ENCODE measurements around the gene RNF227. TPM values are rescaled to one million over a fixed set of nuclear protein-coding genes. Genes with fewer than 3 reads are reported as not detected.

The RNF227 gene
- total RNA-seq, 2 experiments from 2014 or later: 4.2 TPM

DNA sequence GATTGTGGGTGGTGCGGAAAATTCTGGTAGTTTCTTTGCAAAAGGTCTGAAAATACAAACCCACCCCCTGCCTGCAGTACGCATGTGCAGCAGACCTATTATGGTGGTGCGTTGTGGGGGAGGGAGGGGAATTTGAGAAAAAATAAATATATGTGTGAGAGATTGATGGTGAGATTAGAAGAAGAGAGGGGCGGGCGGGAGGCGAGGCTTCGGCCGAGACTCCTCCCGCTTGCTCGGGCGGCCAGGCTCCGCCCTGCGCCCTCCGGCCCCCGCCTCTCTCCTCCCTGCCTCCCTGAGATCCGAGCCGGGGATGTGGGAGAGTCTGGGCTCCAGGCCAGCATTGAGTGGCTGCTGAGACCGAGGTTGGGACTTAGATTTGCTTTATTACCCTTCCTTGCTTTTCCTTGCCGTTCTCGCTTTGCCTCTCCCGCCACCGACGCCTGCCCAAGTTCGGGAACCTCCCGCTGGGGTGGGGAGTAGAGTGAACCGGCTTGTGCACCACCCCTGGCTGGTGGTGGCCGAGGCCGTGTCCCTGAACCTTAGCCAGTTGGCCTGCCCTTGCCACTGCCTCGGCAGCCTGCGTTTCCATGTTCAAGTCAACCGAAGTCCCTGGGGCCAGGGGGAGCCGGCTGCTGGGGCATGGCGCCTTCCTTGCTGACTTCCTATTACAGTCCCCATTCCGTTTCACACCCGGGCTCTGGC is 28.5 kb downstream of the RNF227 start:
- Mint-ChIP-seq H3K27ac (no peak overlapping the region), H3K4me3 (no peak overlapping the region), H3K4me1 (ENCODE audit: low read depth) (peaks cover 6% of the 10 kb centered on the region), H3K9me3 (ENCODE audit: insufficient read depth) (no peaks in the 10 kb centered on the region), H3K27me3 (ENCODE audit: low read depth) (no peaks in the 10 kb centered on the region), H3K36me3 (ENCODE audit: low read depth) (peaks cover 25% of the 10 kb centered on the region)
- POLR2A ChIA-PET: no interaction called here
- DNase-seq: peak; percentile 94
- CTCF ChIA-PET: no interaction called here
- ATAC-seq: peak; percentile 73

- no peak overlapping the region for H3K4me3 Mint-ChIP-seq
- peak; percentile 13 for ATAC-seq
- ChIA-PET CTCF (no interaction called here), POLR2A (interaction anchor here (1.4 to 1.7 kb wide), 2 partner anchors 19 to 30 kb away, joined by 9 to 12 read pairs; partner anchors contain the start of gene NAA38)
- no peak overlapping the region for H3K27ac Mint-ChIP-seq
- no peaks in the 10 kb centered on the region for H3K27me3 Mint-ChIP-seq (ENCODE audit: low read depth)
- peaks cover 6% of the 10 kb centered on the region for H3K4me1 Mint-ChIP-seq (ENCODE audit: low read depth)
- no peaks in the 10 kb centered on the region for H3K9me3 Mint-ChIP-seq (ENCODE audit: insufficient read depth)
- DNase-seq: no peak
- peaks cover 24% of the 10 kb centered on the region for H3K36me3 Mint-ChIP-seq (ENCODE audit: low read depth)
Observed at GRCh38 chr17:7887038-7887481, 29.0 kb downstream of the RNF227 start.

GRCh38 chr17:7886227-7887037 is 29.7 kb downstream of the RNF227 start:
- no peaks in the 10 kb centered on the region for H3K9me3 Mint-ChIP-seq (ENCODE audit: insufficient read depth)
- H3K27me3 Mint-ChIP-seq (ENCODE audit: low read depth): no peaks in the 10 kb centered on the region
- peak; percentile 21 for ATAC-seq
- ChIA-PET POLR2A (interaction anchor here (0.6 to 1.7 kb wide), 5 partner anchors 13 to 44 kb away, joined by 3 to 12 read pairs (median 4); partner anchors contain the start of gene NAA38), CTCF (interaction anchor here (0.9 to 1.9 kb wide), 5 partner anchors 17 to 45 kb away, joined by 3 to 8 read pairs (median 4); partner anchors contain the start of genes CNTROB, NAA38 and TRAPPC1)
- peaks cover 6% of the 10 kb centered on the region for H3K4me1 Mint-ChIP-seq (ENCODE audit: low read depth)
- peaks cover 20% of the 10 kb centered on the region for H3K36me3 Mint-ChIP-seq (ENCODE audit: low read depth)
- no peak overlapping the region for H3K4me3 Mint-ChIP-seq
- H3K27ac Mint-ChIP-seq: no peak overlapping the region
- peak; percentile 72 for DNase-seq

DNA sequence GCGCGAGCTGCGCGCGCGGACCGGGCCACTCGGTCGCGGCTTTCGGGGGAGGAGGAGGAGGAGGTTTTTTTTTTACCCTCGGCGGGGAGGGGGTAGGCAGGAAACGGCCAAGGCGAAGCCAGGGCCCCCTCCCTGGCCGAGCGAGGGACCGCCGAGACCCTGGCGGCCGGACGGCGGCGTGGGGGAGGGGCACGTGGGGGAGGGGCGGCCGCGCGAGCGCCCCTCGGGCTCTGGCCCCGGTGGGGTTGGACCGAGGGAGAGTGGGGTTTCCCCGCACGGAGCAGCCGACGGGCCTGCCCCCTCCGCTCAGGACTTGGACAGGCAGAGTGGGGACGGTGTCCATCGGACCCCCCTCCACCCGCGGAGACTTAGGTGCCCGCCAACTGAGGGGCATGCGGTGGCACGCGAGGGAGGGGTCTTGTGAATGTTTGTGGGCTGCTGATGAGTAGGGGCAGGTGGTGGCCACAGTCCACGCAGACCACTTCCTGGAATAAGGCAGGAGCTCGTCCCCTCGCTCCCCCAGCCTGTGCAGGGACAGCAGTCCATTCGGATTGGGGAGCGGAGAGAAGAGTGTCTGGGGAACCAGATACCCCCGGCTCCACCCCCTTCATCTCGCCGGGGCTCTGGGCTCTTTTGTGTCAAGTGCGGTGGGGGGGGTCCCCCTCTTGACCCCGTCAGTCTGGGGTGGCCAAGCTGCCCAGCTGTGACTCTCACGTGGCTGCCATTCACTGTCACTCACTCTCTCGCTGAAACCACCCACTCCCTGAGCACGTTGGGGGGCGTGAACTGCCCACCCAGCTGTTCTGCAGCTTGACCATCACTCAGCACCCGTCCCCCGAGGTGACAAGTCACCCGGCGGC is 30.5 kb downstream of the RNF227 start:
- peak overlapping the region; percentile 61 for H3K4me3 Mint-ChIP-seq
- H3K4me1 Mint-ChIP-seq (ENCODE audit: low read depth): peaks cover 3% of the 10 kb centered on the region
- DNase-seq (peak; percentile 60), ATAC-seq (peak; percentile 8)
- peaks cover 13% of the 10 kb centered on the region for H3K36me3 Mint-ChIP-seq (ENCODE audit: low read depth)
- no peaks in the 10 kb centered on the region for H3K27me3 Mint-ChIP-seq (ENCODE audit: low read depth)
- no peaks in the 10 kb centered on the region for H3K9me3 Mint-ChIP-seq (ENCODE audit: insufficient read depth)
- ChIA-PET POLR2A (interaction anchor here (0.6 to 1.7 kb wide), 7 partner anchors 14 to 272 kb away, joined by 3 to 12 read pairs (median 4); partner anchors contain the start of gene NAA38), CTCF (interaction anchor here (0.9 to 1.9 kb wide), 5 partner anchors 17 to 46 kb away, joined by 3 to 8 read pairs (median 4); partner anchors contain the start of genes CNTROB, NAA38 and TRAPPC1)
- H3K27ac Mint-ChIP-seq: peak overlapping the region; percentile 61

DNA sequence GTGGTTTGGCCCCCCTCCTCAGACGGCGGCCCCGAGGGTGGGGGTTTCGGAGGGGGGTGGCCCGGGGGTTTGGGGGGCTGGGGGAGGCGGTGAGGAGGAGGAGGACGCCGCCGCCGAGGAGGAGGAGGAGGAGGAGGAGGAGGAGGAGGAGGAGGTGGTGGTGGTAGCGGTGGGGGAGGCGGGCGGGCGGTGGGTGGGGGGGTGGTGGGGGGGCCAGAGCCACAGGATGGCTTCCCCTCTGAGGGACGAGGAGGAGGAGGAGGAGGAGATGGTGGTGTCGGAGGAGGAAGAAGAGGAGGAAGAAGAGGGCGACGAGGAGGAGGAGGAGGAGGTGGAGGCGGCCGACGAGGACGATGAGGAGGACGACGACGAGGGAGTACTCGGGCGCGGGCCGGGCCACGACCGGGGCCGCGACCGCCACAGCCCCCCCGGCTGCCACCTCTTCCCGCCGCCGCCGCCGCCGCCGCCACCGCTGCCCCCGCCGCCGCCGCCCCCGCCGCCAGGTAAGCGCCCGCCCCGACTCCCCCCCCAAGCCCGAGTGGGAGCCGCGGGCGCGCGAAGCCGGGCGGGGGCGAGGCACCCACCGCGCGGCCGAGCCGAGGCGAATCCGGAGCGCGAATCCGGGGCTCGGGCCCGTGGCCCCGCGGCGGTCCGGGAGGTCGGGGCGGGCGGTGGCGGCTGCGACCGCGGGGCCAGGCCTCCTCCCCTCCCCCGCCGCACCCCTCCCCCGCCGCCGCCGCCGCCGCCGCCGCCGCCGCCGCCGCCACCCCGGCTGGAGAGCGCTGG is 31.3 kb downstream of the RNF227 start:
- ChIA-PET POLR2A (interaction anchor here (1.0 to 1.3 kb wide), 2 partner anchors 48 to 289 kb away, joined by 4 read pairs; no protein-coding TSS in a partner anchor), CTCF (interaction anchor here (1.5 to 1.9 kb wide), 4 partner anchors 16 to 28 kb away, joined by 4 to 8 read pairs (median 6); partner anchors contain the start of gene NAA38)
- H3K9me3 Mint-ChIP-seq (ENCODE audit: insufficient read depth): no peaks in the 10 kb centered on the region
- DNase-seq (peak; percentile 49), ATAC-seq (peak; percentile 5)
- H3K27ac Mint-ChIP-seq: peak overlapping the region; percentile 81
- H3K36me3 Mint-ChIP-seq (ENCODE audit: low read depth): peaks cover 5% of the 10 kb centered on the region
- H3K4me1 Mint-ChIP-seq (ENCODE audit: low read depth): no peaks in the 10 kb centered on the region
- peak overlapping the region; percentile 65 for H3K4me3 Mint-ChIP-seq
- H3K27me3 Mint-ChIP-seq (ENCODE audit: low read depth): no peaks in the 10 kb centered on the region

- CTCF ChIA-PET: interaction anchor here (1.1 to 1.9 kb wide), 4 partner anchors 15 to 27 kb away, joined by 4 to 10 read pairs (median 6); partner anchors contain the start of gene NAA38
- no peaks in the 10 kb centered on the region for H3K9me3 Mint-ChIP-seq (ENCODE audit: insufficient read depth)
- H3K36me3 Mint-ChIP-seq (ENCODE audit: low read depth): peaks cover 4% of the 10 kb centered on the region
- POLR2A ChIA-PET: interaction anchor here (0.6 to 1.0 kb wide), 4 partner anchors 20 to 290 kb away, joined by 3 to 4 read pairs (median 4); no protein-coding TSS in a partner anchor
- DNase-seq: peak; percentile 45
- H3K4me3 Mint-ChIP-seq: peak overlapping the region; percentile 72
- no peaks in the 10 kb centered on the region for H3K27me3 Mint-ChIP-seq (ENCODE audit: low read depth)
- H3K4me1 Mint-ChIP-seq (ENCODE audit: low read depth): no peaks in the 10 kb centered on the region
- H3K27ac Mint-ChIP-seq: peak overlapping the region; percentile 79
- ATAC-seq: no peak
Observed at GRCh38 chr17:7883781-7884386, 32.2 kb downstream of the RNF227 start.

DNA sequence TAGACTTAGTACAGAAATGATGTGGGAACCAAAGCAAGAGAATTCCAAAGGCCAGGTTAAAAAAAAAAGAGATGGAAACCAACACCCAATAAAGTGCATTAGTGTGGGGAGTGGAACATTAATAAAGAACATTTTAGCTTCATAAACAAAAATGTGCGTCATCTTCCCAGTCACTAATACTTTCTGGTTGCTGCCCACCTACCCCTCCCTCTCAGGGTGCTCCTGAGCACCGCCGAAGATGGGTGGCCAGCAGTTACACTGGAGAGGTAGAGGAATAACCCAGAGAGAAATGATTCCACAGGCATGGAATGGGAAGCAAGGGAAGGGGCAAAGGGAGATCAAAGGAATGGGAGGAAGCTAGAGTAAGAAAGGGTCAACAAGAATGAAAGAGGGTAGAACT is 33.5 kb downstream of the RNF227 start:
- no peaks in the 10 kb centered on the region for H3K27me3 Mint-ChIP-seq (ENCODE audit: low read depth)
- peaks cover 4% of the 10 kb centered on the region for H3K36me3 Mint-ChIP-seq (ENCODE audit: low read depth)
- POLR2A ChIA-PET: interaction anchor here (0.6 kb wide), 1 partner anchor 555 kb away, joined by 3 read pairs; no protein-coding TSS in a partner anchor
- CTCF ChIA-PET: interaction anchor here (0.9 to 1.9 kb wide), 8 partner anchors 11 to 174 kb away, joined by 3 to 10 read pairs (median 4); partner anchors contain the start of gene NAA38
- no peak overlapping the region for H3K4me3 Mint-ChIP-seq
- DNase-seq: no peak
- no peaks in the 10 kb centered on the region for H3K4me1 Mint-ChIP-seq (ENCODE audit: low read depth)
- H3K27ac Mint-ChIP-seq: no peak overlapping the region
- no peak for ATAC-seq
- no peaks in the 10 kb centered on the region for H3K9me3 Mint-ChIP-seq (ENCODE audit: insufficient read depth)

GRCh38 chr17:7882068-7882467 is 34.0 kb downstream of the RNF227 start:
- H3K4me3 Mint-ChIP-seq: no peak overlapping the region
- ATAC-seq: no peak
- POLR2A ChIA-PET: interaction anchor here (0.6 kb wide), 1 partner anchor 555 kb away, joined by 3 read pairs; no protein-coding TSS in a partner anchor
- no peaks in the 10 kb centered on the region for H3K27me3 Mint-ChIP-seq (ENCODE audit: low read depth)
- H3K27ac Mint-ChIP-seq: no peak overlapping the region
- H3K9me3 Mint-ChIP-seq (ENCODE audit: insufficient read depth): no peaks in the 10 kb centered on the region
- no peak for DNase-seq
- H3K4me1 Mint-ChIP-seq (ENCODE audit: low read depth): no peaks in the 10 kb centered on the region
- CTCF ChIA-PET: interaction anchor here (1.6 kb wide), 1 partner anchor 13 kb away, joined by 7 read pairs; no protein-coding TSS in a partner anchor
- peaks cover 6% of the 10 kb centered on the region for H3K36me3 Mint-ChIP-seq (ENCODE audit: low read depth)

DNA sequence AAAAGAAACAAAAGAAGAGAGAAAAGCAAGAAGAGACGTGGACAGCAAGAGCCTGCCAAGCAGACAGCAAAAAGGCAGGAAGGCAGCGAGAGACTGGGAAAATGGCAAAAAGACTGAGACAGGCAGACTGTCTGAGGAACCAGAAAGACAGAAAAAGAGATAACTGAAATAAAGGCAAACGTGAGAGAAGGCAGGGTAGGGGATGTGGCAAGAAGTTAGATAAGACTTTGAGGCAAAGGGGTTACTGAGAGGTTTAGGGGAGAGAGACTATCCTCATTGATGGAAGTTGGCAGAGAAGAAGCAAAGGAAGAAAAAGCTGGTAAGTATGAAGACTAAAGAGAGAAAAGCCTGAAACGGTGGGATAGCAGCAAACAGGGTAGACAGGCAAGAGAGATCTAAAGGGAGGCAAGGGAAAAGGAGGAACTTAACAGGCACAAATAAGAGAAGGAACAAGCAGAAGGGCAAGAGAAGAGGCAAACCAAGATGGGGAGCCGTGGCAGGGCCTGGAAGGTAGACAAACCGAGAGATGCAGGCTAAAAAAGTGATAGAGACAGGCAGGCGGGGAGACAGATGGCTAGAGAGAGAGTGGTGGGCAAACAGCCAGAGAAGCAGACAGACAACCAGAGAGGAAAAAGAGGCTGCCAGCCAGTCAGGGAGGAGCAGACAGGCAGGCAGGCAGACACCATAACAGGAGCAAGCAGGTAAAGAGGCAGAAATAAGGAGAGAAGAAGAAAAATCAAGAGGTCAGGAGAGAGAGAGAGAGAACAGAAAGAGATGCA is 34.6 kb downstream of the RNF227 start:
- Mint-ChIP-seq H3K27me3 (ENCODE audit: low read depth) (no peaks in the 10 kb centered on the region), H3K4me1 (ENCODE audit: low read depth) (no peaks in the 10 kb centered on the region), H3K4me3 (no peak overlapping the region), H3K9me3 (ENCODE audit: insufficient read depth) (no peaks in the 10 kb centered on the region), H3K27ac (no peak overlapping the region), H3K36me3 (ENCODE audit: low read depth) (peaks cover 6% of the 10 kb centered on the region)
- DNase-seq (no peak), ATAC-seq (no peak)
- CTCF ChIA-PET: no interaction called here
- POLR2A ChIA-PET: no interaction called here
